Measurements from ENCODE around the gene EEF2. TPM values are rescaled to one million over a fixed set of nuclear protein-coding genes. Genes with fewer than 3 reads are reported as not detected.

The EEF2 gene
- total and polyA plus RNA-seq, 8 donors: 1,467 to 2,064 (median 1,800) TPM

DNA sequence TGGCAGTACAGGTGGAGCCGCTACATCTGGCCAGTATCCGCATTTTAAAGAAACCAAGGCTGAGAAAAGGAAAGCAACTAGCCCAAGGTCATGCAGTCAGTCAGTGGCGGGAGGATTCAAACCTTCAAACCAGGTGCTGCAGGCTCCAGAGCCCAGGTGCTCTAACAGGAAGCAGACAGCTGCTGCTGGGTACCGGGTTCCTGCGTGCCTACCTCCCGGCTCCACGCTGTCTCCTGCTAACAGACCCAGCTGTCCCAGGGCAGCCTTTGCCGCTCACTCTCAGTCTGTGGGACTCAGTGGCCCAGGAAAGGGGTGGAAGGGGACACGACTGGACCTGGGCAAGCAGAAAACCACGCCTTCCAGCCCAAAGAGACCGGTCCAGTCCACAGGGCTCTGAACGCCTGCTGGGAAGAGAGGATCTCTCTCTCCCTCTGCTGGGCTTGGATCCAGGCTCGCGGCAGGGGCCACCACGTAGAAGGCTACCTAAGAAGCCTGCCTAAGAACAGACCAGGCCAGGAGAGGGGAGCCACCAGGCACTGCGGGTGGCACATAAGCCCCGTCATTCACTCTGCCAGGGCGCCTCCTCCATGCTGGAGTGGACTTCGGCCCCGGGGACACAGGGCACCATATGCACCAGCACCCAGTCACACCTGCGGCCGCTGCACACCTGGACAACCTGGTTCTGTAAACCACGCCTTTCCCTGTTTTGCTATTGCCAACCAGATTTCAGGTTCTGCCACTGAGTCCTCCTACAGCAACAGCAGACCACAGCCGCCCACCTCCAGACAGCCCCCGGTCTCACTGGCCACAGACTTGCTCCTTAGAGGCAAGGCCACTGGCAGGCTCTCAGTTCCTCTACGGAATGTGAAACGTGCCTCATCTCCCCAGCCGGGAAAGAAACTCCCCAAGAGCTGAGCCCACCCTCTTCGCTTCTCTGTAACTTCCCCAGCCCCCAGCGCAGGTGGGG is 18.9 kb downstream of the EEF2 start:
- H3K27me3 ChIP-seq: no peaks in the 10 kb centered on the region
- no peak overlapping the region for H3K4me3 ChIP-seq
- peaks cover 20 to 50% of the 10 kb centered on the region in 2 donors for H3K4me1 ChIP-seq
- H3K27ac ChIP-seq: no peak overlapping the region
- no peaks in the 10 kb centered on the region for H3K9me3 ChIP-seq
- TF ChIP-seq, protein P1, sequence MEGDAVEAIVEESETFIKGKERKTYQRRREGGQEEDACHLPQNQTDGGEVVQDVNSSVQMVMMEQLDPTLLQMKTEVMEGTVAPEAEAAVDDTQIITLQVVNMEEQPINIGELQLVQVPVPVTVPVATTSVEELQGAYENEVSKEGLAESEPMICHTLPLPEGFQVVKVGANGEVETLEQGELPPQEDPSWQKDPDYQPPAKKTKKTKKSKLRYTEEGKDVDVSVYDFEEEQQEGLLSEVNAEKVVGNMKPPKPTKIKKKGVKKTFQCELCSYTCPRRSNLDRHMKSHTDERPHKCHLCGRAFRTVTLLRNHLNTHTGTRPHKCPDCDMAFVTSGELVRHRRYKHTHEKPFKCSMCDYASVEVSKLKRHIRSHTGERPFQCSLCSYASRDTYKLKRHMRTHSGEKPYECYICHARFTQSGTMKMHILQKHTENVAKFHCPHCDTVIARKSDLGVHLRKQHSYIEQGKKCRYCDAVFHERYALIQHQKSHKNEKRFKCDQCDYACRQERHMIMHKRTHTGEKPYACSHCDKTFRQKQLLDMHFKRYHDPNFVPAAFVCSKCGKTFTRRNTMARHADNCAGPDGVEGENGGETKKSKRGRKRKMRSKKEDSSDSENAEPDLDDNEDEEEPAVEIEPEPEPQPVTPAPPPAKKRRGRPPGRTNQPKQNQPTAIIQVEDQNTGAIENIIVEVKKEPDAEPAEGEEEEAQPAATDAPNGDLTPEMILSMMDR (IDR thresholded peaks at IDR 0.05): no peak
- ATAC-seq (no peak), DNase-seq (no peak)
- H3K36me3 ChIP-seq: peaks cover 0 to 74% of the 10 kb centered on the region in 2 donors
- intact Hi-C loops (cut with DNase I): no loop called here

DNA sequence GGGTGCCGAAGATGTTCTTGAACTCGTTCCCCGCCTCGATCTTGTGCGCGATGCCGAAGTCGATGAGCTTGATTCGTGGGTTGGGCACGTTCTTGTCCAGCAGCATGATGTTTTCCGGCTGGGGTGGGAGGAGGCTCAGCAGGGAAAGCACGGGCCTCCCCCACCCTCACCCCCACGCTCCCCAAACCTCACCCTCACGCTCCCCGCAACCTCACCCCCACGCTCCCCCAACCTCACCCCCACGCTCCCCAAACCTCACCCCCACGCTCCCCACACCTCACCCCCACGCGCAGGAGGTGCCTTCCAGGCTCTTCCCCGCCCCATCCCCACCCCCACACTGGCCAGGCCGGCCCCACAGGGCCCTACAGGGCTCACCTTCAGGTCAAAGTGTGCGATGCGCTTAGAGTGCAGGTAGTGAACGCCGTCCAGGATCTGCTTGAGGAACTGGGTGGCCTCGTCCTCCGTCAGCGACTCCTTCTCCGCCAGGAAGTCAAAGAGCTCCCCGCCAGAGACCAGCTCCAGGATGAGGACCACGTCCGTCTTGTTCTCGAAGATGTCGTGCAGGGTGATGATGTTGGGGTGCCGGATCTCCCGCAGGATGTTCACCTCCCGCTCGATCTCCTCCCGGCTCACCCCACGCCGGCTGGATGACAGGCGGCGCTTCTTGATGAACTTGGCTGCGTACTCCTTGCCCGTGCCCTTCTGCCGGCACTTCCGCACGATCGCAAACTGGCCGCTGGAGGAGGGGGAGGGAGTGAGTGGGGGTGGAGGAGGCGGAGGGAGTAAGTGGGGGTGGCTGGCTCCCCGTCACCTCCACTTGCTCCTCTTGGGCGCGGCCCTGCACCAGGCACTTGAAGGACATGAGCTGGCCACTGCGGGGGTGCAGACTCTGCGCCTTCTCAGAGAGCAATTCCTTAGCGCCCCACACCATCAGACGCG is 20.7 kb downstream of the EEF2 start:
- Histone ChIP-seq H3K27me3 (no peaks in the 10 kb centered on the region), H3K36me3 (peaks cover 0 to 93% of the 10 kb centered on the region in 2 donors), H3K4me3 (no peak overlapping the region), H3K4me1 (peaks cover 15 to 39% of the 10 kb centered on the region in 2 donors), H3K27ac (no peak overlapping the region), H3K9me3 (no peaks in the 10 kb centered on the region)
- ATAC-seq (no peak), DNase-seq (no peak)
- intact Hi-C loops (cut with DNase I): no loop called here
- TF ChIP-seq, protein P1 (IDR thresholded peaks at IDR 0.05): no peak

DNA sequence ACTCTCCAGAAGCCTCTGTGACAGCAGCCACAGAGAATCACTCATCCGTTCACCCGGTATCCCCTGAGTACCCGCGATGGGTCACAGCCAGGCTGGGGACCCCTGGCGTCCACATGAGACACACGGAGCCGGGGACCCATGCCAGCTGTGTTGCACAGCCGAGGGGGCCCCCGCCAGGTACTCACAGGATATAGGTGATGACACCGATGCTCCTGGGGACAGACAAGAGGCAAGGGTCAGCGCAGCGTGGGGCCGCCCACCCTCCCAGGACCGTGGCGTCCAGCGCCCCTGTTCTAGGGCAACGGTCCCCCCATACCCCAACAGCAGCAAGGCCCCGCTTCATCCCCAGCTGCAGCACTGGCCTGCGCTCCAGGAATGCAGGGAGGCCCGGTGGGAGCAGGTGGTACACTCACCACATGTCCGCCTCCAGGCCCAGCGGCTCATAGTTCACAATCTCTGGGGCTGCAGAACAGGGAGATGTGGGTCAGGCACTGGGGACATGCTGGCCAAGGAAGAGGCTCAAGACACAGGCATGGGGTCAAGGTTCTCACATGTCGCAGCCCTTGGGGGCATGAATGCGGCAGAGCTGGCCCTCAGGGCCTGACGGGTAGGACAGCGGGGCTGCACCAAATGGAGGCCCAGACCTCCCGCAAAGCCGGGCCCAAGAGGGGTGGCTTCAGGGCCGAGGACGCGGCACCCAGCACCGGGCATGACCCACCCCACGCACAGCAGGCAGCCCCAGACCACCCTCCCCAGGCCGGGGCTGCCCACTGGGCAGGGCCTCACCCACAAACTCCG is 21.6 kb downstream of the EEF2 start:
- peaks cover 0 to 100% of the 10 kb centered on the region in 2 donors for H3K36me3 ChIP-seq
- no peak for ATAC-seq
- intact Hi-C loops (cut with DNase I): no loop called here

DNA sequence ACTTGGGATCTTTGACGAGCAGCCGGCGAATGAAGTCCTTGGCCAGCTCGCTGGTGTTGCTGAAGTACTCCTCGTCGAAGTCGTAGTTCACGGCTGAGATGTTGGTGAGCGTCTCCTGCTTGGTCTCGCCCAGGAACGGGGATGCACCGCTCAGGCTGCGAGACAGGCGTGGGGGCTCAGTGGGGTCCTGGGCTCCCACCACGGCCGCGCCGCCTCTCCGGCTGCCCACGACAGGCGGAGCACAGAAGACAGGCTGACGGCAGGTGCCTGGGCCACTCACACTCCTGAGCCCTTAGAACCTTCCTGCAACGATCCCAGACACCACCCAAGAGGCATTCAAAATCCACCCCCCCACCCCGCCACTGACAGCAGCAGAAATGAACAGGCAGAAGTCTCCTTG is 24.3 kb downstream of the EEF2 start:
- H3K4me3 ChIP-seq: no peak overlapping the region
- no peaks in the 10 kb centered on the region for H3K9me3 ChIP-seq
- intact Hi-C loops (cut with DNase I): no loop called here
- peaks cover 0 to 7% of the 10 kb centered on the region in 2 donors for H3K4me1 ChIP-seq
- H3K27ac ChIP-seq: no peak overlapping the region
- no peaks in the 10 kb centered on the region for H3K27me3 ChIP-seq
- DNase-seq: no peak
- TF ChIP-seq, protein P1 (IDR thresholded peaks at IDR 0.05): no peak
- H3K36me3 ChIP-seq: peaks cover 0 to 100% of the 10 kb centered on the region in 2 donors
- ATAC-seq: no peak

More for the DNA sequence above, 21.6 kb downstream of the EEF2 start:
- no peak overlapping the region for H3K4me3 ChIP-seq
- H3K27ac ChIP-seq: no peak overlapping the region
- DNase-seq: no peak
- H3K4me1 ChIP-seq: peaks cover 8 to 30% of the 10 kb centered on the region in 2 donors
- H3K9me3 ChIP-seq: no peaks in the 10 kb centered on the region
- TF ChIP-seq, protein P1 (IDR thresholded peaks at IDR 0.05): no peak
- H3K27me3 ChIP-seq: no peaks in the 10 kb centered on the region

Data from left lung (tissue), 10 donors.